Measurements from ENCODE around the gene SIPA1L3. TPM values are rescaled to one million over a fixed set of nuclear protein-coding genes. Genes with fewer than 3 reads are reported as not detected.

The SIPA1L3 gene
- total and polyA plus RNA-seq, 9 of the 15 experiments (the other 6 are each of a cell fraction or from before 2014, with no cell fraction given), result 0.01 to 6.1 (median 2.5) TPM

- no peaks in the 10 kb centered on the region for H3K9me3 ChIP-seq (replicated peaks; ENCODE audit: control insufficient read depth, insufficient read depth, low read depth, low read length)
- no peaks in the 10 kb centered on the region for H4K20me1 ChIP-seq (replicated peaks; ENCODE audit: control insufficient read depth, insufficient read depth, low read length)
- no peak overlapping the region for H3K9ac ChIP-seq (ENCODE audit: insufficient read depth in 1 of 2, low read depth in 2 of 2, low read length in 2 of 2)
- H3K27ac ChIP-seq (ENCODE audit: extremely low read depth, low read depth, low read length), result no peak overlapping the region
- DNase-seq (ENCODE audit: extremely low read depth in 1 of 4, low spot score in 3 of 4) (no peak), FAIRE-seq (no peak), ATAC-seq (no peak)
- CTCF ChIA-PET (ENCODE audit: low intra/inter-chr PET ratio), result no interaction called here
- in situ Hi-C loops (cut with MboI) (no loop called here), intact Hi-C loops (cut with micrococcal nuclease) (no loop called here)
- no peaks in the 10 kb centered on the region for H3K36me3 ChIP-seq (ENCODE audit: control insufficient read depth, insufficient read depth, low read length)
- no TSS peak for BruUV-seq (replicated peaks)
- no peak overlapping the region for H2AFZ ChIP-seq (ENCODE audit: low read depth, low read length)
- H3K79me2 ChIP-seq (ENCODE audit: control insufficient read depth, insufficient read depth, low read length), result no peaks in the 10 kb centered on the region
- no peaks in the 10 kb centered on the region for H3K4me1 ChIP-seq (replicated peaks in 1 of 2; ENCODE audit: control insufficient read depth in 2 of 2, insufficient read depth in 2 of 2, low read length in 2 of 2)
- TF ChIP-seq HDAC6 (IDR thresholded peaks at IDR 0.05; ENCODE audit: low read depth, low read length) (no peak), RBM25 (IDR thresholded peaks at IDR 0.05; ENCODE audit: low read depth, low read length, severe bottlenecking) (peak; percentile 23), ZNF121 (CRISPR knock-in tag; conservative IDR thresholded peaks at IDR 0.05) (peak; percentile 16; the same call in 1 of the 2 replicates)
- 18% methylated on average over 6 of the region's 6 CpGs for WGBS (ENCODE audit: insufficient coverage, low coverage, missing lambda C conversion rate)
- H3K4me2 ChIP-seq (ENCODE audit: insufficient read depth, low read length), result no peak overlapping the region
- peaks cover 0 to 6% of the 10 kb centered on the region in 2 experiments; a peak in 3 of 5 replicates for H3K27me3 ChIP-seq (ENCODE audit: control insufficient read depth in 2 of 2, insufficient read depth in 2 of 2, low read length in 2 of 2)
- no peaks in the 10 kb centered on the region for H3K9me1 ChIP-seq (ENCODE audit: control insufficient read depth, insufficient read depth, low read length)
- no peak overlapping the region for H3K4me3 ChIP-seq
- POLR2A ChIA-PET, result interaction anchor here (0.6 kb wide), 1 partner anchor 298 kb away, joined by 3 read pairs; the partner anchor contains the start of gene ZNF607
Observed at GRCh38 chr19:38017401-38018151, 110.6 kb downstream of the SIPA1L3 start.

- H3K9ac ChIP-seq (ENCODE audit: insufficient read depth in 1 of 2, low read depth in 2 of 2, low read length in 2 of 2), result no peak overlapping the region
- DNase-seq (ENCODE audit: extremely low read depth in 1 of 4, low spot score in 3 of 4) (no peak), ATAC-seq (no peak), FAIRE-seq (no peak)
- H3K36me3 ChIP-seq (ENCODE audit: control insufficient read depth, insufficient read depth, low read length), result no peaks in the 10 kb centered on the region
- H3K4me3 ChIP-seq, result no peak overlapping the region
- H3K9me1 ChIP-seq (ENCODE audit: control insufficient read depth, insufficient read depth, low read length), result no peaks in the 10 kb centered on the region
- in situ Hi-C loops (cut with MboI) (no loop called here), intact Hi-C loops (cut with micrococcal nuclease) (no loop called here)
- ChIA-PET CTCF (ENCODE audit: low intra/inter-chr PET ratio) (no interaction called here), POLR2A (interaction anchor here (1.7 to 3.0 kb wide), 3 partner anchors 8 to 16 kb away, joined by 3 to 10 read pairs (median 7); no protein-coding TSS in a partner anchor)
- H2AFZ ChIP-seq (ENCODE audit: low read depth, low read length), result no peak overlapping the region
- BruUV-seq (replicated peaks), result no TSS peak
- no peaks in the 10 kb centered on the region for H4K20me1 ChIP-seq (replicated peaks; ENCODE audit: control insufficient read depth, insufficient read depth, low read length)
- no peak overlapping the region for H3K27ac ChIP-seq (ENCODE audit: extremely low read depth, low read depth, low read length)
- peaks cover 0 to 6% of the 10 kb centered on the region in 2 experiments; a peak in 3 of 5 replicates for H3K27me3 ChIP-seq (ENCODE audit: control insufficient read depth in 2 of 2, insufficient read depth in 2 of 2, low read length in 2 of 2)
- H3K79me2 ChIP-seq (ENCODE audit: control insufficient read depth, insufficient read depth, low read length), result no peaks in the 10 kb centered on the region
- no peak overlapping the region for H3K4me2 ChIP-seq (ENCODE audit: insufficient read depth, low read length)
- no peaks in the 10 kb centered on the region for H3K9me3 ChIP-seq (replicated peaks; ENCODE audit: control insufficient read depth, insufficient read depth, low read depth, low read length)
- WGBS (ENCODE audit: insufficient coverage, low coverage, missing lambda C conversion rate), result 9% methylated on average over 5 of the region's 5 CpGs
- H3K4me1 ChIP-seq (replicated peaks in 1 of 2; ENCODE audit: control insufficient read depth in 2 of 2, insufficient read depth in 2 of 2, low read length in 2 of 2), result no peaks in the 10 kb centered on the region
- no peak for TF ChIP-seq THRAP3 (IDR thresholded peaks at IDR 0.05; ENCODE audit: borderline replicate concordance)
- no peak for TF ChIP-seq ZNF175 (CRISPR knock-in tag; IDR thresholded peaks at IDR 0.05; ENCODE audit: low read depth)
- no peak for TF ChIP-seq CXXC5 (CRISPR knock-in tag; IDR thresholded peaks at IDR 0.05)
- TF ChIP-seq DACH1 (IDR thresholded peaks at IDR 0.05; ENCODE audit: partially characterized antibody), result no peak
- no peak for TF ChIP-seq NFIC (IDR thresholded peaks at IDR 0.05)
- TF ChIP-seq ELF1 (tag; IDR thresholded peaks at IDR 0.05), result no peak
- no peak for TF ChIP-seq ZNF146 (CRISPR knock-in tag; IDR thresholded peaks at IDR 0.05; ENCODE audit: unreplicated experiment)
- TF ChIP-seq DNMT1 (IDR thresholded peaks at IDR 0.05), result no peak
- no peak for TF ChIP-seq L3MBTL2 (IDR thresholded peaks at IDR 0.05)
- TF ChIP-seq THAP7 (CRISPR knock-in tag; IDR thresholded peaks at IDR 0.05), result no peak
- no peak for TF ChIP-seq PHB (CRISPR knock-in tag; IDR thresholded peaks at IDR 0.05)
- TF ChIP-seq LCOR (CRISPR knock-in tag; IDR thresholded peaks at IDR 0.05), result no peak
- no peak for TF ChIP-seq ESRRA (IDR thresholded peaks at IDR 0.05; ENCODE audit: borderline replicate concordance, low read depth)
Observed at GRCh38 chr19:38018694-38019395, 111.8 kb downstream of the SIPA1L3 start.

Data from K562 (cell line).